ENCODE data around the gene REM2. TPM values are rescaled to one million over a fixed set of nuclear protein-coding genes. Genes with fewer than 3 reads are reported as not detected.

Gene REM2
- total RNA-seq, 1 donor from 2014 or later: 1.2 TPM

- no peak for DNase-seq (ENCODE audit: low read depth)
- Histone ChIP-seq H3K36me3 (ENCODE audit: control insufficient read depth, insufficient read depth, low read length) (peaks cover 4% of the 10 kb centered on the region), H3K4me3 (ENCODE audit: low read depth, low read length) (no peak overlapping the region), H3K27me3 (ENCODE audit: control insufficient read depth, insufficient read depth, low read length) (no peaks in the 10 kb centered on the region)
- no peak for TF ChIP-seq CTCF (IDR thresholded peaks at IDR 0.05; ENCODE audit: insufficient read depth, low read length, poor library complexity, severe bottlenecking)
Observed at GRCh38 chr14:22843123-22843925, 39.7 kb upstream of the REM2 start.

- no peak for DNase-seq (ENCODE audit: low read depth)
- peaks cover 4% of the 10 kb centered on the region for H3K36me3 ChIP-seq (ENCODE audit: control insufficient read depth, insufficient read depth, low read length)
- TF ChIP-seq CTCF (IDR thresholded peaks at IDR 0.05; ENCODE audit: insufficient read depth, low read length, poor library complexity, severe bottlenecking): no peak
- no peak overlapping the region for H3K4me3 ChIP-seq (ENCODE audit: low read depth, low read length)
- H3K27me3 ChIP-seq (ENCODE audit: control insufficient read depth, insufficient read depth, low read length): no peaks in the 10 kb centered on the region
Observed at GRCh38 chr14:22844221-22845102, 38.6 kb upstream of the REM2 start.

- DNase-seq (ENCODE audit: low read depth): no peak
- H3K27me3 ChIP-seq (ENCODE audit: control insufficient read depth, insufficient read depth, low read length): no peaks in the 10 kb centered on the region
- TF ChIP-seq CTCF (IDR thresholded peaks at IDR 0.05; ENCODE audit: insufficient read depth, low read length, poor library complexity, severe bottlenecking): no peak
- peaks cover 4% of the 10 kb centered on the region for H3K36me3 ChIP-seq (ENCODE audit: control insufficient read depth, insufficient read depth, low read length)
- no peak overlapping the region for H3K4me3 ChIP-seq (ENCODE audit: low read depth, low read length)
Observed at GRCh38 chr14:22845103-22845394, 38.0 kb upstream of the REM2 start.

GRCh38 chr14:22845821-22846625 lies 37.0 kb upstream of the REM2 start:
- H3K36me3 ChIP-seq (ENCODE audit: control insufficient read depth, insufficient read depth, low read length): peaks cover 4% of the 10 kb centered on the region
- no peak for TF ChIP-seq CTCF (IDR thresholded peaks at IDR 0.05; ENCODE audit: insufficient read depth, low read length, poor library complexity, severe bottlenecking)
- no peak for DNase-seq (ENCODE audit: low read depth)
- no peak overlapping the region for H3K4me3 ChIP-seq (ENCODE audit: low read depth, low read length)
- no peaks in the 10 kb centered on the region for H3K27me3 ChIP-seq (ENCODE audit: control insufficient read depth, insufficient read depth, low read length)

GRCh38 chr14:22846811-22847307 lies 36.2 kb upstream of the REM2 start:
- no peak for DNase-seq (ENCODE audit: low read depth)
- peaks cover 4% of the 10 kb centered on the region for H3K36me3 ChIP-seq (ENCODE audit: control insufficient read depth, insufficient read depth, low read length)
- no peaks in the 10 kb centered on the region for H3K27me3 ChIP-seq (ENCODE audit: control insufficient read depth, insufficient read depth, low read length)
- no peak for TF ChIP-seq CTCF (IDR thresholded peaks at IDR 0.05; ENCODE audit: insufficient read depth, low read length, poor library complexity, severe bottlenecking)
- no peak overlapping the region for H3K4me3 ChIP-seq (ENCODE audit: low read depth, low read length)
